A375 (cell line): ENCODE data around the gene MLX. TPM values are rescaled to one million over a fixed set of nuclear protein-coding genes. Genes with fewer than 3 reads are reported as not detected.

Experiments used
- total RNA-seq: library from RNA; depleted of rRNA; stranded (reverse); fragments of >200 nt; shearing (Covaris generic); gene quantifications from 2 replicates; pipeline ENCODE4 v1.2.3, GENCODE V29; 2014; rRNA removed

Gene MLX
- 45.8 and 51.8 TPM in 2 replicates for total RNA-seq

GRCh38 chr17:42566883-42567573 lies at the start of gene MLX:
Gene MLX, plus strand, starts transcription at chr17:42567100. Its CDS starts 25 bp downstream, at chr17:42567125.

GRCh38 chr17:42536048-42536371 lies 30.9 kb upstream of the MLX start, which contains the start of gene NAGLU:
Gene NAGLU, plus strand, starts transcription at chr17:42536241. Its CDS starts 32 bp downstream, at chr17:42536273.

DNA sequence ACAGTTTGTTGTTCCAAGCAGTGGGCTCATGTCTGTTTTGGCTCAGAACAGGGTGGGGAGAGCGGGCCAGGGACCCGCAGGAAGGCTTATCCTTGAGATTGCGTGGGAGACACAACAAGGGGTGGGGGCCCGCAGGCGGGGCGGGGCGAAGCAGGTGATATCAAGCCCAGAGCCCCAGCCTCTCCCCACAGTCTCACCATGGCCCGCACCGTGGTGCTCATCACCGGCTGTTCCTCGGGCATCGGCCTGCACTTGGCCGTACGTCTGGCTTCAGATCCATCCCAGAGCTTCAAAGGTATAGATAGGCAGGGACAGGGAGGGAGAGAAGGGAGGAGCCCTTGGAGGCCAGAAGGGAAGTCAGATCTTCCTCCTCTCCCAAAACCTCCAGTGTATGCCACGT lies 14.2 kb upstream of the MLX start, which contains the start of gene HSD17B1:
Gene HSD17B1, plus strand, starts transcription at position 188 of the 400 bp plus-strand sequence. Its CDS starts 11 bp downstream, at position 199.

GRCh38 chr17:42561897-42562387 lies 5.0 kb upstream of the MLX start, which contains the start of gene COASY:
Gene COASY, plus strand, starts transcription at chr17:42562148. Its CDS starts 475 bp downstream, at chr17:42562623.

DNA sequence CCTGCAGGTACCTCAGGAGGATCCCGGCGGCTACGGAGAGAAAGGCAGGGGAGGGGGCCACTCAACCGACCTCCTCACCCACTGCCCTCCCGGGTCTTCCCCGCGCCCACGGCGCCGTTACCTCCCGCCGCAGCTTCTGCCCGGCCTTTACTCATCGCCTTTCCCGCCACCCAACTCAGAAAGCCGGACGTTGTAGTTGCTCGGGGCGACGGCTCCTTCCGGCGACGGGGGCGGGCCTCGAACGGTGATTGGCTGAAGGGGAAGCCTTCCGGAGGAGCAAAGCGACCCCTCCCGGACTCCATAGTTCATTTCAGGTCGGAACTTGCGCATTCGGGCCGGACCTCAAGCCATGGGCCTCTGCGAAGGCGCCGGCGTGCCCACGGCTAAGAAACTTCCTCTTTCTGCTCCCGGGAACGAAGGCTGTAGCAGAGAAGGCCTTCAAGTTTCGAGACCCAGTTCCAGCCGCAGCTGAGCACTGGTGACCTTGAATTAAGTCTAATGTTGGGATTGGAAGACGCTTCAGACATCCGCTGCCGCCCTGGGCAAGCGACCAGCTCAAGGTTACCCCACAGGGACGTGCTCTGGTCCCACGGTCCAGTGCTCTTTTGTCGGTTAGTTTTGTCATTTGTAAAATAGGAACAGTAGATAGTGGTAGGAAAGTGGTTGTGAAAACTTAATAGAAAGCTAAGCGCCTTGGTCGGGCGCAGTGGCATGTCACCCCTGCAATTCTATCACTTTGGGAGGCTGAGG lies 10.8 kb downstream of the MLX start, which contains the start of gene PSMC3IP:
Gene PSMC3IP, minus strand, starts transcription at position 198 of the 750 bp plus-strand sequence. Its CDS starts 43 bp downstream, at position 155.

DNA sequence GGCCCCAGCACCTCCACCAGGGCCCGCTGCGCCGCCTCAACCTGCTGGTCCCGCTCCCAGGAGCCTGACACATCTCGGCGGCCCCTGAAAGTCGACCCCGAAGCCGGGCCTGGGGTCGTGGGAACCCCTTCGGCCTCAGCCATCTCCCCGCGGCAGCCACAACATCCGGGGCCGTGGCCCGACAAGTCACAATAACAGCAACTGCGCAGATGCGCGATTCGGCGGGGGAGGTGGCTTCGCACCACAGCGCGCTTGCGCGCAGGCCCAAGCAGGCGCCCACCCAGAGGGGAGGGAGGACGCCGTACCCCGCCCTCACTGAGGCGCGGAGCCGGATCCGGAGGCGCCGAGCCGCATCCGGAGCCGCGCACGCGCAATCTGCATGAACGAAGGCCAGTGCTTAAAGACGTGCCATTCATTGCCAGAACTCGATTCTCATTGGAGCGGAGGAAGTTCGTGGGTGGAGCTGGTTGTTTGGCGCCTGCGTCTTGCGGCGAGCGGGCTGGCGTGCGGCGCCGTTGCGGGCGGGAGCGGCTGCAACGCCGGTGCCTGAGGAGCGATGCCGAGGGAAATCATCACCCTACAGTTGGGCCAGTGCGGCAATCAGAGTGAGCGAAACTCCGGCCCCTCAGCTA lies 42.4 kb downstream of the MLX start, which contains the start of the genes RETREG3 and TUBG1:
Gene RETREG3, minus strand, starts transcription at position 193 of the 632 bp plus-strand sequence. Its CDS starts 50 bp downstream, at position 143.
Gene TUBG1, plus strand, starts transcription at position 502 of the 632 bp plus-strand sequence. Its CDS starts 55 bp downstream, at position 557.

Other genes starting within 250 kb of the MLX start
- gene STAT3, start 178.7 kb upstream of the MLX start, total RNA-seq = 43.0 and 47.5 TPM in 2 replicates
- 257 and 264 TPM in 2 replicates for gene CAVIN1, start 143.8 kb upstream of the MLX start, total RNA-seq
- 22.3 and 26.5 TPM in 2 replicates for gene ATP6V0A1, start 108.2 kb upstream of the MLX start, total RNA-seq
- gene NAGLU, start 30.9 kb upstream of the MLX start, total RNA-seq = 31.4 and 37.1 TPM in 2 replicates
- 3.8 and 5.0 TPM in 2 replicates for gene HSD17B1, start 14.2 kb upstream of the MLX start, total RNA-seq
- 57.8 and 67.7 TPM in 2 replicates for gene COASY, start 5.0 kb upstream of the MLX start, total RNA-seq
- 46.8 and 48.6 TPM in 2 replicates for gene PSMC3IP, start 10.6 kb downstream of the MLX start, total RNA-seq
- 23.0 and 23.5 TPM in 2 replicates for gene RETREG3, start 42.3 kb downstream of the MLX start, total RNA-seq
- gene TUBG1, start 42.6 kb downstream of the MLX start, total RNA-seq = 112 and 124 TPM in 2 replicates
- gene TUBG2, start 92.2 kb downstream of the MLX start, total RNA-seq = 14.8 and 15.7 TPM in 2 replicates
- 20.7 and 31.9 TPM in 2 replicates for gene PLEKHH3, start 109.9 kb downstream of the MLX start, total RNA-seq
- 0.72 and 1.4 TPM in 2 replicates for gene CCR10, start 114.7 kb downstream of the MLX start, total RNA-seq
- gene CNTNAP1, start 115.4 kb downstream of the MLX start, total RNA-seq = 15.5 and 15.7 TPM in 2 replicates
- 22.5 and 31.1 TPM in 2 replicates for gene EZH1, start 177.9 kb downstream of the MLX start, total RNA-seq
- not detected in 2 replicates for gene RAMP2, start 194.1 kb downstream of the MLX start, total RNA-seq
- gene VPS25, start 206.3 kb downstream of the MLX start, total RNA-seq = 121 and 134 TPM in 2 replicates
- gene WNK4, start 213.5 kb downstream of the MLX start, total RNA-seq = 16.1 and 27.3 TPM in 2 replicates
- 67.6 and 71.2 TPM in 2 replicates for gene COA3, start 231.6 kb downstream of the MLX start, total RNA-seq
- 0.34 TPM in 1 of 2 replicates, not detected in the other for gene CNTD1, start 231.8 kb downstream of the MLX start, total RNA-seq